ENCODE results near the gene MCFD2.
"Not testable (repeated sequence)": the region's sequence is repeated elsewhere in the genome, so short reads cannot be mapped to it uniquely, and the experiment has no call there.

MCFD2 gene

DNA sequence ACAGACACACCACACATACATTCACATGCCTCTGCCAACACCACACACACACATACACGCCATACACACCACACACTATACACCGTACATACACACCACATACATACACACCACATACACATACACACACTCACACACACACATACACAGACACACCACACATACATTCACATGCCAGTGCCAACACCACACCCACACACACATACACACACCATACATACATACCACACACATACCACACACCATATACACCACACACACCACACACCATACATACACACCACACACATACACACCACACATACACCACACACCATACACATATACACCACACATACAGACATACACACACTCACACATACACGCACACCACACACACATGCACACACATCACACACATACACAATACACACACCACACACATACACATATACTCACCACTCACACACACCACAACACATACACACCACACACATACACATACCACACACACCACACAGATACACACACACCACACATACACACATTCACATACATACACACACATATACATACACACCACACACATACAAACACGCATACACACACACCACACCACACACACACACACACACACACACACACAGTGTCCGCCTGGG lies 37.2 kb downstream of the MCFD2 start:
- Mint-ChIP-seq H3K27me3 (peaks cover 15% of the 10 kb centered on the region), H3K27ac (no peak overlapping the region), H3K4me1 (no peaks in the 10 kb centered on the region), H3K4me3 (no peak overlapping the region), H3K36me3 (no peaks in the 10 kb centered on the region), H3K9me3 (no peaks in the 10 kb centered on the region)
- no peak for DNase-seq
- CTCF ChIA-PET = no interaction called here

GRCh38 chr2:46877619-46878113 lies 37.9 kb downstream of the MCFD2 start:
- no peak for DNase-seq
- H3K27ac Mint-ChIP-seq = no peak overlapping the region
- CTCF ChIA-PET = interaction anchor here (0.9 kb wide), 1 partner anchor 10 kb away, joined by 3 read pairs; no protein-coding TSS in a partner anchor
- H3K27me3 Mint-ChIP-seq = peaks cover 9% of the 10 kb centered on the region
- no peaks in the 10 kb centered on the region for H3K36me3 Mint-ChIP-seq
- no peaks in the 10 kb centered on the region for H3K4me1 Mint-ChIP-seq
- no peaks in the 10 kb centered on the region for H3K9me3 Mint-ChIP-seq
- no peak overlapping the region for H3K4me3 Mint-ChIP-seq

GRCh38 chr2:46876741-46877384 lies 38.7 kb downstream of the MCFD2 start:
- Mint-ChIP-seq H3K36me3 (no peaks in the 10 kb centered on the region), H3K27ac (no peak overlapping the region), H3K4me1 (no peaks in the 10 kb centered on the region), H3K4me3 (no peak overlapping the region), H3K9me3 (no peaks in the 10 kb centered on the region), H3K27me3 (peaks cover 9% of the 10 kb centered on the region)
- no peak for DNase-seq
- CTCF ChIA-PET = interaction anchor here (0.6 to 0.9 kb wide), 4 partner anchors 9 to 397 kb away, joined by 3 to 4 read pairs (median 3); no protein-coding TSS in a partner anchor

GRCh38 chr2:46875962-46876689 lies 39.5 kb downstream of the MCFD2 start:
- CTCF ChIA-PET = interaction anchor here (0.6 kb wide), 1 partner anchor 204 kb away, joined by 3 read pairs; no protein-coding TSS in a partner anchor
- H3K4me1 Mint-ChIP-seq, H3K27ac Mint-ChIP-seq, H3K9me3 Mint-ChIP-seq, H3K36me3 Mint-ChIP-seq, H3K27me3 Mint-ChIP-seq, H3K4me3 Mint-ChIP-seq, DNase-seq: not testable (repeated sequence)

GRCh38 chr2:46875226-46875899 lies 40.2 kb downstream of the MCFD2 start:
- Mint-ChIP-seq H3K4me1 (no peaks in the 10 kb centered on the region), H3K27me3 (peaks cover 5% of the 10 kb centered on the region), H3K4me3 (no peak overlapping the region), H3K36me3 (no peaks in the 10 kb centered on the region), H3K9me3 (no peaks in the 10 kb centered on the region), H3K27ac (no peak overlapping the region)
- no peak for DNase-seq
- CTCF ChIA-PET = no interaction called here

DNA sequence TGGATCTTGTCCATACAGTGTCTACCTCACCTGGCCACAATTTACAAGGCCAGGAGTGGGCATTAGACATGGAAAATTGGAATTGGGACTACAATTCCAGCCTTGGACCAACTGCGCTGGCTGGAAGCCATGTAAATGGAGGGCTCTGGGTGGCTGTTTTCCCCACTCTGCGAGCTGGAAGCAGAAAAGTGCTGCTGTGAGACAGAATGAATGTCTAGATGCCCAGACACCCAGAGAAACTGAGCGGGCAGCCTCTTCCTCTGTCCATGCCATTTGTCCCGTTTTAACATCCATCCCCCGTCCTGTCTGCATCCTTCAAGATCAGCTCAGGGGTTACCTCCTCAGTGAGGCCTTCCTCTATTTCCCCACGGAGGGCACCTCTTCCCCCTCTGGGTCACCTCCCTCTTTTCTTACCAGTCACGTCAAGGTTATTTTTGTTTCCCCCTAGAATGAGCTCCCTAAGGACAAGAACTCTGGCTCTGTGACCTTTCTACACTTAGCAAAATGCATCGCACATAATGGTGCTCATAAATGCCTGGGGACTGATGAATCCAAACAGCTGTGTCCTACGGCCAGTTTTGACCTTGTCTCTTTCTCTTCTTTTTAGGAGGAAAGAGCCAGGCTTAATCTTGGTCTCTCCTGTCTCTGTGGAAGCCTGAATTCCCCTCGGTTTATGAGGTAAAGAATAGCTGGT lies 41.2 kb downstream of the MCFD2 start:
- DNase-seq = no peak
- H3K36me3 Mint-ChIP-seq = no peaks in the 10 kb centered on the region
- CTCF ChIA-PET = interaction anchor here (1.0 to 1.2 kb wide), 2 partner anchors 16 to 449 kb away, joined by 3 read pairs; no protein-coding TSS in a partner anchor
- H3K9me3 Mint-ChIP-seq = no peaks in the 10 kb centered on the region
- H3K4me3 Mint-ChIP-seq = no peak overlapping the region
- H3K27ac Mint-ChIP-seq = no peak overlapping the region
- H3K27me3 Mint-ChIP-seq = peaks cover 15% of the 10 kb centered on the region
- no peaks in the 10 kb centered on the region for H3K4me1 Mint-ChIP-seq

GRCh38 chr2:46873604-46874068 lies 42.0 kb downstream of the MCFD2 start:
- no peaks in the 10 kb centered on the region for H3K9me3 Mint-ChIP-seq
- H3K4me1 Mint-ChIP-seq = no peaks in the 10 kb centered on the region
- H3K36me3 Mint-ChIP-seq = no peaks in the 10 kb centered on the region
- H3K4me3 Mint-ChIP-seq = no peak overlapping the region
- DNase-seq = no peak
- H3K27ac Mint-ChIP-seq = no peak overlapping the region
- CTCF ChIA-PET = interaction anchor here (1.0 to 1.2 kb wide), 2 partner anchors 17 to 450 kb away, joined by 3 read pairs; no protein-coding TSS in a partner anchor
- H3K27me3 Mint-ChIP-seq = peaks cover 18% of the 10 kb centered on the region

- no peak for DNase-seq
- H3K27ac Mint-ChIP-seq = no peak overlapping the region
- no peak overlapping the region for H3K4me3 Mint-ChIP-seq
- peaks cover 19% of the 10 kb centered on the region for H3K27me3 Mint-ChIP-seq
- H3K4me1 Mint-ChIP-seq = no peaks in the 10 kb centered on the region
- CTCF ChIA-PET = interaction anchor here (1.0 kb wide), 2 partner anchors 15 to 18 kb away, joined by 3 to 5 read pairs; no protein-coding TSS in a partner anchor
- H3K9me3 Mint-ChIP-seq = no peaks in the 10 kb centered on the region
- H3K36me3 Mint-ChIP-seq = no peaks in the 10 kb centered on the region
These were observed 42.6 kb downstream of the MCFD2 start for GRCh38 chr2:46872902-46873603.

GRCh38 chr2:46871976-46872381 lies 43.6 kb downstream of the MCFD2 start:
- Mint-ChIP-seq H3K36me3 (no peaks in the 10 kb centered on the region), H3K4me1 (no peaks in the 10 kb centered on the region), H3K27ac (no peak overlapping the region), H3K9me3 (no peaks in the 10 kb centered on the region), H3K27me3 (peaks cover 23% of the 10 kb centered on the region), H3K4me3 (no peak overlapping the region)
- CTCF ChIA-PET = interaction anchor here (0.8 to 1.0 kb wide), 3 partner anchors 16 to 221 kb away, joined by 3 to 5 read pairs (median 4); no protein-coding TSS in a partner anchor
- no peak for DNase-seq

DNA sequence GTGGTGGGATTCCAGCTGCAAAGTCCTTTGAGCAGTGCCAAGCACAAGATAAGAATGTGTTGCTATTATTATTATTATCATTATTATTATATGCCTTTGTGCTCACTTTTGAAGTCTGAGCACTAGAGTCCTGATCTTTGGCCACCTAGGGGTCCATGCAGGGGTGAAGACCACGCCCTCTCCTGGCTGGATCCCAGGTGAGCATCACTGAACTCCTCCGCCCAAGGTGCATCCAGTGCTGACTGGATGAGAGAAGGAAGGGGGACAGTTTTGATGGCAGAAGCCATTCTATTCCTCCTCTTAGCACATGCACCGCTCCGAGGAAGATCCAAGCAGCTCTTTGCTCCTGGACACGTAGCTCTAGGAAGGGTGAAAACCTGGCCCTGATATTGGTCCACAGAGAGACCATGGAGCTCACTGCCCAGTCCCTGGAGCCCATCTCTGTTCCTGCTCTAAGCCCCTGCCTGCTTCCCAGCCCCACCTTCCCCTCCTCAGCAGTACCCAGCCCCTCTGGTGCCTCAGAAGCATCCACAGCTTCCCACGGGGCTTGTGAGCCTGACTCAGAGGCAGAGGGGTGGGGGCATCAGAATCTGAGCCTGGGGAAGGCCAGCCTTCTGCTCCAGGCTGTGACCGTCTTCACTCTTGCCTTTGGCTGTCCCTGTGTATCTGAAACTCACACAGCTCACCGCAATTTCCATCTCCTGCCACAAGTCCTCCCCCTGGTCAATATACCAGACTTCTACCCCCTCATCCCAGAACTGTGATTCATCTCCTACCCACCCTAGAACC lies 45.4 kb downstream of the MCFD2 start:
- DNase-seq = no peak
- Mint-ChIP-seq H3K36me3 (no peaks in the 10 kb centered on the region), H3K27ac (no peak overlapping the region), H3K4me1 (peaks cover 10% of the 10 kb centered on the region), H3K4me3 (no peak overlapping the region), H3K27me3 (peaks cover 32% of the 10 kb centered on the region), H3K9me3 (peaks cover 6% of the 10 kb centered on the region)
- CTCF ChIA-PET = no interaction called here

GRCh38 chr2:46869621-46870020 lies 46.0 kb downstream of the MCFD2 start:
- DNase-seq = no peak
- CTCF ChIA-PET = no interaction called here
- H3K9me3 Mint-ChIP-seq = peaks cover 12% of the 10 kb centered on the region
- H3K36me3 Mint-ChIP-seq = no peaks in the 10 kb centered on the region
- H3K27me3 Mint-ChIP-seq = peaks cover 32% of the 10 kb centered on the region
- no peak overlapping the region for H3K27ac Mint-ChIP-seq
- H3K4me3 Mint-ChIP-seq = no peak overlapping the region
- peaks cover 10% of the 10 kb centered on the region for H3K4me1 Mint-ChIP-seq

GRCh38 chr2:46866770-46867246 lies 48.8 kb downstream of the MCFD2 start:
- Mint-ChIP-seq H3K36me3 (no peaks in the 10 kb centered on the region), H3K4me1 (peaks cover 10% of the 10 kb centered on the region), H3K4me3 (no peak overlapping the region), H3K27me3 (peaks cover 32% of the 10 kb centered on the region), H3K27ac (no peak overlapping the region), H3K9me3 (peaks cover 12% of the 10 kb centered on the region)
- CTCF ChIA-PET = no interaction called here
- DNase-seq = no peak
